ENCODE results near the gene ENTPD6. TPM values are rescaled to one million over a fixed set of nuclear protein-coding genes. Genes with fewer than 3 reads are reported as not detected.

The ENTPD6 gene
- total RNA-seq, 1 donor from 2014 or later = 57.8 TPM

- DNase-seq (ENCODE audit: low read depth) = no peak
- no peak overlapping the region for H3K27ac Mint-ChIP-seq (ENCODE audit: unreplicated experiment)
- no peak for FAIRE-seq
- Histone ChIP-seq H3K4me1 (ENCODE audit: insufficient read depth, low read length) (peaks cover 18% of the 10 kb centered on the region), H3K4me3 (ENCODE audit: insufficient read depth, low read depth, low read length) (no peak overlapping the region), H3K9me3 (ENCODE audit: insufficient read depth, low read depth, low read length) (no peaks in the 10 kb centered on the region), H3K79me2 (ENCODE audit: insufficient read depth, low read length) (no peaks in the 10 kb centered on the region), H3K9ac (ENCODE audit: low read length) (no peak overlapping the region), H3K4me2 (ENCODE audit: low read length) (no peak overlapping the region), H2AFZ (ENCODE audit: low read depth, low read length) (no peak overlapping the region), H3K27me3 (ENCODE audit: insufficient read depth, low read length) (no peaks in the 10 kb centered on the region), H4K20me1 (ENCODE audit: insufficient read depth, low read length) (no peaks in the 10 kb centered on the region), H3K27ac (ENCODE audit: low read depth, low read length) (no peak overlapping the region), H3K36me3 (ENCODE audit: insufficient read depth, low read length) (peaks cover 11% of the 10 kb centered on the region)
- TF ChIP-seq EZH2 (IDR thresholded peaks at IDR 0.05; ENCODE audit: insufficient read depth, low read length) (no peak), CTCF (IDR thresholded peaks at IDR 0.05; ENCODE audit: insufficient read depth, low read depth, low read length) (no peak)
- H3K4me1 Mint-ChIP-seq (ENCODE audit: low read depth, unreplicated experiment) = peaks cover 7% of the 10 kb centered on the region
- no peaks in the 10 kb centered on the region for H3K9me3 Mint-ChIP-seq (ENCODE audit: unreplicated experiment)
- H3K4me3 Mint-ChIP-seq (ENCODE audit: unreplicated experiment) = no peak overlapping the region
- no peaks in the 10 kb centered on the region for H3K27me3 Mint-ChIP-seq (ENCODE audit: low read depth, unreplicated experiment)
- peaks cover 13% of the 10 kb centered on the region for H3K36me3 Mint-ChIP-seq (ENCODE audit: low read depth, unreplicated experiment)
Observed at GRCh38 chr20:25218109-25218486, 22.6 kb downstream of the ENTPD6 start.

- FAIRE-seq (no peak), DNase-seq (ENCODE audit: low read depth) (no peak)
- Histone ChIP-seq H3K79me2 (ENCODE audit: insufficient read depth, low read length) (no peaks in the 10 kb centered on the region), H4K20me1 (ENCODE audit: insufficient read depth, low read length) (no peaks in the 10 kb centered on the region), H3K9ac (ENCODE audit: low read length) (no peak overlapping the region), H3K36me3 (ENCODE audit: insufficient read depth, low read length) (peaks cover 9% of the 10 kb centered on the region), H2AFZ (ENCODE audit: low read depth, low read length) (no peak overlapping the region), H3K9me3 (ENCODE audit: insufficient read depth, low read depth, low read length) (no peaks in the 10 kb centered on the region), H3K4me2 (ENCODE audit: low read length) (no peak overlapping the region), H3K4me1 (ENCODE audit: insufficient read depth, low read length) (peaks cover 21% of the 10 kb centered on the region), H3K27me3 (ENCODE audit: insufficient read depth, low read length) (no peaks in the 10 kb centered on the region), H3K27ac (ENCODE audit: low read depth, low read length) (no peak overlapping the region), H3K4me3 (ENCODE audit: insufficient read depth, low read depth, low read length) (no peak overlapping the region)
- H3K4me1 Mint-ChIP-seq (ENCODE audit: low read depth, unreplicated experiment) = peaks cover 11% of the 10 kb centered on the region
- no peaks in the 10 kb centered on the region for H3K9me3 Mint-ChIP-seq (ENCODE audit: unreplicated experiment)
- H3K27ac Mint-ChIP-seq (ENCODE audit: unreplicated experiment) = no peak overlapping the region
- peaks cover 13% of the 10 kb centered on the region for H3K36me3 Mint-ChIP-seq (ENCODE audit: low read depth, unreplicated experiment)
- TF ChIP-seq CTCF (IDR thresholded peaks at IDR 0.05; ENCODE audit: insufficient read depth, low read depth, low read length) = no peak
- no peak for TF ChIP-seq EZH2 (IDR thresholded peaks at IDR 0.05; ENCODE audit: insufficient read depth, low read length)
- no peaks in the 10 kb centered on the region for H3K27me3 Mint-ChIP-seq (ENCODE audit: low read depth, unreplicated experiment)
- no peak overlapping the region for H3K4me3 Mint-ChIP-seq (ENCODE audit: unreplicated experiment)
Observed at GRCh38 chr20:25218492-25218891, 23.0 kb downstream of the ENTPD6 start.

GRCh38 chr20:25219365-25219764, 23.9 kb downstream of the ENTPD6 start:
- Histone ChIP-seq H3K79me2 (ENCODE audit: insufficient read depth, low read length) (no peaks in the 10 kb centered on the region), H3K36me3 (ENCODE audit: insufficient read depth, low read length) (peaks cover 9% of the 10 kb centered on the region), H4K20me1 (ENCODE audit: insufficient read depth, low read length) (no peaks in the 10 kb centered on the region), H3K27ac (ENCODE audit: low read depth, low read length) (no peak overlapping the region), H2AFZ (ENCODE audit: low read depth, low read length) (no peak overlapping the region), H3K4me1 (ENCODE audit: insufficient read depth, low read length) (peaks cover 30% of the 10 kb centered on the region), H3K4me2 (ENCODE audit: low read length) (no peak overlapping the region), H3K4me3 (ENCODE audit: insufficient read depth, low read depth, low read length) (no peak overlapping the region), H3K9ac (ENCODE audit: low read length) (no peak overlapping the region), H3K9me3 (ENCODE audit: insufficient read depth, low read depth, low read length) (no peaks in the 10 kb centered on the region), H3K27me3 (ENCODE audit: insufficient read depth, low read length) (no peaks in the 10 kb centered on the region)
- TF ChIP-seq EZH2 (IDR thresholded peaks at IDR 0.05; ENCODE audit: insufficient read depth, low read length) = no peak
- no peak for TF ChIP-seq CTCF (IDR thresholded peaks at IDR 0.05; ENCODE audit: insufficient read depth, low read depth, low read length)
- H3K27ac Mint-ChIP-seq (ENCODE audit: unreplicated experiment) = no peak overlapping the region
- peaks cover 16% of the 10 kb centered on the region for H3K4me1 Mint-ChIP-seq (ENCODE audit: low read depth, unreplicated experiment)
- DNase-seq (ENCODE audit: low read depth) (no peak), FAIRE-seq (no peak)
- no peaks in the 10 kb centered on the region for H3K9me3 Mint-ChIP-seq (ENCODE audit: unreplicated experiment)
- peaks cover 11% of the 10 kb centered on the region for H3K36me3 Mint-ChIP-seq (ENCODE audit: low read depth, unreplicated experiment)
- H3K4me3 Mint-ChIP-seq (ENCODE audit: unreplicated experiment) = no peak overlapping the region
- no peaks in the 10 kb centered on the region for H3K27me3 Mint-ChIP-seq (ENCODE audit: low read depth, unreplicated experiment)
